Gastrocnemius medialis (tissue), 4 donors: Measurements from ENCODE around the gene DIPK1B. TPM values are rescaled to one million over a fixed set of nuclear protein-coding genes. Genes with fewer than 3 reads are reported as not detected.
"Not testable (repeated sequence)": the region's sequence is repeated elsewhere in the genome, so short reads cannot be mapped to it uniquely, and the experiment has no call there.

ENCODE experiments used
- ATAC-seq, 2 donors: fragments of 150-250 bp; one replicate each; pipeline ENCODE4 v1.9.1; 2016
- DNase-seq, 2 donors: peaks; one replicate each; pipeline ENCODE4 v3.0.0-alpha.2; 2019
- H3K27ac ChIP-seq, 4 donors: fragments of 200-600 bp; sonication (generic); 1 replicate in 1 of 4; 2 replicates in 3 of 4; pipeline ENCODE4 v1.5.1; 2016 to 2018; ENCODE audit warnings: mild to moderate bottlenecking in 2 of 4, moderate library complexity in 1 of 4
- H3K27me3 ChIP-seq, 3 donors: fragments of 200-600 bp; sonication (generic) in 2 of 3; 1 replicate in 1 of 3; 2 replicates in 2 of 3; pipeline versions ENCODE4 v1.5.1 to v1.6.0; 2016 to 2019; ENCODE audit warnings: mild to moderate bottlenecking in 1 of 3, moderate library complexity in 1 of 3
- H3K36me3 ChIP-seq, 2 donors: fragments of 200-600 bp; sonication (generic) in 1 of 2; one replicate each; pipeline ENCODE4 v1.5.1; 2017 to 2018
- H3K4me1 ChIP-seq, 2 donors: fragments of 200-600 bp; sonication (generic) in 1 of 2; one replicate each; pipeline ENCODE4 v1.5.1; 2016 to 2017; ENCODE audit warnings: mild to moderate bottlenecking in 2 of 2
- H3K4me3 ChIP-seq, 4 donors: fragments of 200-600 bp; sonication (generic) in 3 of 4; 1 replicate in 1 of 4; 2 replicates in 3 of 4; pipeline ENCODE4 v1.5.1; 2016 to 2019; ENCODE audit warnings: mild to moderate bottlenecking in 2 of 4
- H3K9me3 ChIP-seq, 3 donors: fragments of 200-600 bp; sonication (generic) in 2 of 3; 1 replicate in 1 of 3; 2 replicates in 2 of 3; pipeline ENCODE4 v1.5.1; 2016 to 2019
- CTCF ChIP-seq, 5 experiments: fragments of 450-650 bp in 3 of 5; fragments of 200-600 bp in 2 of 5; sonication (generic) in 2 of 5; IDR thresholded peaks in 4 of 5; conservative IDR thresholded peaks in 1 of 5; 1 replicate in 4 of 5; 2 replicates in 1 of 5; pipeline ENCODE4 v1.5.1; 2016 to 2019; ENCODE audit warnings: antibody characterized with exemption in 5 of 5, mild to moderate bottlenecking in 3 of 5, moderate library complexity in 3 of 5
- POLR2A ChIP-seq, 2 donors: fragments of 450-650 bp; IDR thresholded peaks; one replicate each; pipeline ENCODE4 v1.6.1; 2017; ENCODE audit warnings: antibody characterized with exemption in 2 of 2, mild to moderate bottlenecking in 2 of 2, moderate library complexity in 2 of 2
- in situ Hi-C, 4 donors: fragments of 200-750 bp; cut with MboI; loops; one replicate each; pipeline versions ENCODE4 v1.15.0 to v1.8.0; 2017; ENCODE audit warnings: low sequenced_read_pairs in 4 of 4
- intact Hi-C: fragments of 100-400 bp; cut with DNase I; formaldehyde crosslinking; loops from one replicate; pipeline ENCODE4 v1.15.1; 2023; ENCODE audit warnings: low total_unique reads
- total RNA-seq, 4 donors: library from RNA; depleted of rRNA; stranded (reverse); fragments of >200 nt; gene quantifications; one replicate each; pipeline versions ENCODE4 v1.1.0 to v1.2.3, GENCODE V29; 2016

Gene DIPK1B
- total RNA-seq, 4 donors from 2014 or later: 1.8 to 4.6 (median 3.8) TPM

GRCh38 chr9:136754059-136754572 is 41.7 kb downstream of the DIPK1B start:
- intact Hi-C loops: no loop called here
- DNase-seq (no peak), ATAC-seq (no peak)

GRCh38 chr9:136754626-136755301 is 42.4 kb downstream of the DIPK1B start:
- H3K9me3 ChIP-seq: no peaks in the 10 kb centered on the region
- H3K36me3 ChIP-seq: no peaks in the 10 kb centered on the region
- DNase-seq (no peak), ATAC-seq (no peak)
- H3K4me1 ChIP-seq: peaks cover 13 to 14% of the 10 kb centered on the region in 2 donors
- no peak for TF ChIP-seq CTCF (IDR thresholded peaks at IDR 0.05 in 4 of 5, conservative IDR thresholded peaks at IDR 0.05 in 1 of 5)
- no peaks in the 10 kb centered on the region for H3K27me3 ChIP-seq
- in situ Hi-C loops (no loop called here), intact Hi-C loops (no loop called here)
- no peak overlapping the region for H3K27ac ChIP-seq
- H3K4me3 ChIP-seq: no peak overlapping the region

More at GRCh38 chr9:136754059-136754572, 41.7 kb downstream of the DIPK1B start:
- Histone ChIP-seq H3K4me3 (no peak overlapping the region), H3K27ac (no peak overlapping the region), H3K9me3 (no peaks in the 10 kb centered on the region), H3K27me3 (no peaks in the 10 kb centered on the region), H3K36me3 (no peaks in the 10 kb centered on the region), H3K4me1 (peaks cover 13 to 14% of the 10 kb centered on the region in 2 donors)
- TF ChIP-seq CTCF (IDR thresholded peaks at IDR 0.05 in 4 of 5, conservative IDR thresholded peaks at IDR 0.05 in 1 of 5): no peak
- no peak for TF ChIP-seq POLR2A (IDR thresholded peaks at IDR 0.05)
- in situ Hi-C loops: no loop called here

GRCh38 chr9:136755302-136756133 is 43.1 kb downstream of the DIPK1B start:
- H3K27ac ChIP-seq, H3K27me3 ChIP-seq, DNase-seq, in situ Hi-C loops, intact Hi-C loops, H3K9me3 ChIP-seq, H3K4me3 ChIP-seq, H3K36me3 ChIP-seq, ATAC-seq: not testable (repeated sequence)
- H3K4me1 ChIP-seq: peaks cover 11 to 14% of the 10 kb centered on the region in 2 donors

GRCh38 chr9:136756134-136756438 is 43.7 kb downstream of the DIPK1B start:
- Histone ChIP-seq H3K4me1 (peaks cover 10 to 14% of the 10 kb centered on the region in 2 donors), H3K27me3 (no peaks in the 10 kb centered on the region), H3K9me3 (no peaks in the 10 kb centered on the region), H3K36me3 (no peaks in the 10 kb centered on the region), H3K27ac (no peak overlapping the region), H3K4me3 (no peak overlapping the region)
- intact Hi-C loops (no loop called here), in situ Hi-C loops (no loop called here)
- TF ChIP-seq CTCF (IDR thresholded peaks at IDR 0.05 in 4 of 5, conservative IDR thresholded peaks at IDR 0.05 in 1 of 5) (no peak), POLR2A (IDR thresholded peaks at IDR 0.05) (no peak)
- no peak for DNase-seq
- ATAC-seq: no peak

- Histone ChIP-seq H3K27me3 (no peaks in the 10 kb centered on the region), H3K27ac (no peak overlapping the region), H3K36me3 (no peaks in the 10 kb centered on the region), H3K4me1 (peaks cover 10 to 14% of the 10 kb centered on the region in 2 donors), H3K9me3 (no peaks in the 10 kb centered on the region), H3K4me3 (no peak overlapping the region)
- ATAC-seq: no peak
- intact Hi-C loops (no loop called here), in situ Hi-C loops (no loop called here)
- no peak for DNase-seq
- no peak for TF ChIP-seq CTCF (IDR thresholded peaks at IDR 0.05 in 4 of 5, conservative IDR thresholded peaks at IDR 0.05 in 1 of 5)
- TF ChIP-seq POLR2A (IDR thresholded peaks at IDR 0.05): no peak
Measured at GRCh38 chr9:136756836-136757235, 44.5 kb downstream of the DIPK1B start.
